PFSK-1 (cell line): Measurements from ENCODE around the gene SEMA3F.

Experiments used
- FOXP2 ChIP-seq: optimal IDR thresholded peaks from 2 replicates; pipeline ENCODE3; 2011; ENCODE audit warnings: borderline replicate concordance, control low read depth, inconsistent platforms; ENCODE audit not compliant: insufficient read depth; ENCODE audit errors: extremely low read length, extremely low read depth
- POLR2AphosphoS5 ChIP-seq: IDR thresholded peaks from 2 replicates; pipeline ENCODE4 v1.6.1; 2012; ENCODE audit warnings: low read depth, mild to moderate bottlenecking, control low read depth, low read length, moderate library complexity
- SIN3A ChIP-seq: IDR thresholded peaks from 2 replicates; pipeline ENCODE4 v1.6.1; 2012; ENCODE audit warnings: mild to moderate bottlenecking, low read length, moderate library complexity, borderline replicate concordance; ENCODE audit not compliant: insufficient read depth
- TAF1 ChIP-seq: IDR thresholded peaks from 2 replicates; pipeline ENCODE4 v1.6.1; 2012; ENCODE audit warnings: low read length, control low read depth, borderline replicate concordance; ENCODE audit not compliant: insufficient read depth
- TF ChIP-seq, protein P1 (sequence below), 2 experiments: IDR thresholded peaks; 2 replicates each; pipeline versions ENCODE4 v1.6.1 to v1.8.0; 2011 to 2012; ENCODE audit warnings: low read depth in 2 of 2, low read length in 2 of 2, control low read depth in 1 of 2, inconsistent platforms in 1 of 2, mild to moderate bottlenecking in 1 of 2, moderate library complexity in 1 of 2; ENCODE audit not compliant: insufficient read depth in 1 of 2

SEMA3F gene

DNA sequence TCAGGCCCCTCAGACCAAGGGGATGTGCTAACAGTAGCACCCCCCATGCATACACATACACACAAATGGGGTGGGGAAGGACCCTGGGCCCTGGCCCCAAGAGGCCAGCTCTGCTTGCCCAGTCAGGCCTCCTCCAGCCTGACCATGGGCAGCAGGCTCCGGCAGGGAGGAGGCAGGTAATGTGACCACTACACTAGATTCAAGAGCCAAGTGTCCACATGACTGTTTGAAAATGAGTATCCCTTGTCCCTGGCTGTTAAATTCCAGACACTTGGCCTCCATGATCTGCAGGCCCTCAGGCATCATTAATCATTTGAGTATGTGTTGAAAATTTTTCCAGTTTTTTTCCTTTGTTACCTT lies 67.0 kb downstream of the SEMA3F start:
- TF ChIP-seq POLR2AphosphoS5 (no peak), TAF1 (no peak), FOXP2 (no peak), SIN3A (no peak)
- TF ChIP-seq, protein P1, sequence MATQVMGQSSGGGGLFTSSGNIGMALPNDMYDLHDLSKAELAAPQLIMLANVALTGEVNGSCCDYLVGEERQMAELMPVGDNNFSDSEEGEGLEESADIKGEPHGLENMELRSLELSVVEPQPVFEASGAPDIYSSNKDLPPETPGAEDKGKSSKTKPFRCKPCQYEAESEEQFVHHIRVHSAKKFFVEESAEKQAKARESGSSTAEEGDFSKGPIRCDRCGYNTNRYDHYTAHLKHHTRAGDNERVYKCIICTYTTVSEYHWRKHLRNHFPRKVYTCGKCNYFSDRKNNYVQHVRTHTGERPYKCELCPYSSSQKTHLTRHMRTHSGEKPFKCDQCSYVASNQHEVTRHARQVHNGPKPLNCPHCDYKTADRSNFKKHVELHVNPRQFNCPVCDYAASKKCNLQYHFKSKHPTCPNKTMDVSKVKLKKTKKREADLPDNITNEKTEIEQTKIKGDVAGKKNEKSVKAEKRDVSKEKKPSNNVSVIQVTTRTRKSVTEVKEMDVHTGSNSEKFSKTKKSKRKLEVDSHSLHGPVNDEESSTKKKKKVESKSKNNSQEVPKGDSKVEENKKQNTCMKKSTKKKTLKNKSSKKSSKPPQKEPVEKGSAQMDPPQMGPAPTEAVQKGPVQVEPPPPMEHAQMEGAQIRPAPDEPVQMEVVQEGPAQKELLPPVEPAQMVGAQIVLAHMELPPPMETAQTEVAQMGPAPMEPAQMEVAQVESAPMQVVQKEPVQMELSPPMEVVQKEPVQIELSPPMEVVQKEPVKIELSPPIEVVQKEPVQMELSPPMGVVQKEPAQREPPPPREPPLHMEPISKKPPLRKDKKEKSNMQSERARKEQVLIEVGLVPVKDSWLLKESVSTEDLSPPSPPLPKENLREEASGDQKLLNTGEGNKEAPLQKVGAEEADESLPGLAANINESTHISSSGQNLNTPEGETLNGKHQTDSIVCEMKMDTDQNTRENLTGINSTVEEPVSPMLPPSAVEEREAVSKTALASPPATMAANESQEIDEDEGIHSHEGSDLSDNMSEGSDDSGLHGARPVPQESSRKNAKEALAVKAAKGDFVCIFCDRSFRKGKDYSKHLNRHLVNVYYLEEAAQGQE (IDR thresholded peaks at IDR 0.05; ENCODE audit: insufficient read depth in 1 of 2, low read depth in 2 of 2, low read length in 2 of 2): no peak

DNA sequence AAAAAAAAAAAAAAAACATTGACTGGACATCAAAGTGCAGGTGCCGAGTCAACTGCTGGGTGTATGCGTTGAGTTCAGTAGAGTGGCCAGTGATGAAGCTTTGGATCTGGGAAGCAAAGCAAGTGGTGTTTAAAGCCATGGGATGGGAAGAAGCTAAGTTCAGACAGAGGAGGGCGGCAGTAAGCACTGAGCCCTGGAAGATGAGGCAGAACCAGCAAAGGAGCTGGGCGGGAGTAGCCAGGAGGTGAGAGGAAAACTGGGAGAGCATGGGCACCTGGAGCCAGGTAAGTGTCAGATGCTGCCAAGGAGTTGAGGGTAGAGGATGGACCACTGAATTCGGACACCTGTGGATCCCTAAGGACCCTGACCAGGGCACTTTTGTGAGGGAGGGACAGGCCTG lies 69.5 kb downstream of the SEMA3F start:
- TF ChIP-seq TAF1 (no peak), SIN3A (no peak), FOXP2 (no peak), POLR2AphosphoS5 (no peak)
- TF ChIP-seq, protein P1 (IDR thresholded peaks at IDR 0.05; ENCODE audit: insufficient read depth in 1 of 2, low read depth in 2 of 2, low read length in 2 of 2): no peak

DNA sequence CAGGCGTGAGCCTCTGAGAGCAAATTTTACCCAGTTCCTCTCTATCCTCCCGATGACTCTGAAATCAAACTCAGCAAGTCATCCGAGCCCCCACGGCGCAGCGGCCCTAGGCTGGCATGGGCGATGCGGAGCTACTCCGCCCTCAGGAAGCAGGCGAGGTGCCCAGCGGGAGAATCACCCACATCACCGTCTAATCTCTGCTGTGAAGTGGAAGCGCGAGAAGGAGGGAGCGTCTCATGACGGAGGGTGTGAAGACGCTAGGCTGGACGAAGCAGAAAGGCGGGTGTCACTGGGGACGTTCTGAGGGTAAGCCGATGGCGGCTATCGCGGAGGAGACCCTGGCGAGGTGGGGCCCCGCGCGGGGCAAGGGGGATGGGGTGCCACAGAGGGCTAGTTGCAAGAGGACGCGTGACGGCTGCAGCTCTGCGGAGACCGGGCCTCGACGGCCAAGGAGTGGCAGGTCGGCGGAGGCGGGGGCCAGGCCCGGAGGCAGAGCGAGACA lies 71.8 kb downstream of the SEMA3F start:
- TF ChIP-seq SIN3A: no peak
- no peak for TF ChIP-seq POLR2AphosphoS5
- TF ChIP-seq, protein P1 (IDR thresholded peaks at IDR 0.05; ENCODE audit: insufficient read depth in 1 of 2, low read depth in 2 of 2, low read length in 2 of 2): no peak
- no peak for TF ChIP-seq FOXP2
- TF ChIP-seq TAF1: no peak

DNA sequence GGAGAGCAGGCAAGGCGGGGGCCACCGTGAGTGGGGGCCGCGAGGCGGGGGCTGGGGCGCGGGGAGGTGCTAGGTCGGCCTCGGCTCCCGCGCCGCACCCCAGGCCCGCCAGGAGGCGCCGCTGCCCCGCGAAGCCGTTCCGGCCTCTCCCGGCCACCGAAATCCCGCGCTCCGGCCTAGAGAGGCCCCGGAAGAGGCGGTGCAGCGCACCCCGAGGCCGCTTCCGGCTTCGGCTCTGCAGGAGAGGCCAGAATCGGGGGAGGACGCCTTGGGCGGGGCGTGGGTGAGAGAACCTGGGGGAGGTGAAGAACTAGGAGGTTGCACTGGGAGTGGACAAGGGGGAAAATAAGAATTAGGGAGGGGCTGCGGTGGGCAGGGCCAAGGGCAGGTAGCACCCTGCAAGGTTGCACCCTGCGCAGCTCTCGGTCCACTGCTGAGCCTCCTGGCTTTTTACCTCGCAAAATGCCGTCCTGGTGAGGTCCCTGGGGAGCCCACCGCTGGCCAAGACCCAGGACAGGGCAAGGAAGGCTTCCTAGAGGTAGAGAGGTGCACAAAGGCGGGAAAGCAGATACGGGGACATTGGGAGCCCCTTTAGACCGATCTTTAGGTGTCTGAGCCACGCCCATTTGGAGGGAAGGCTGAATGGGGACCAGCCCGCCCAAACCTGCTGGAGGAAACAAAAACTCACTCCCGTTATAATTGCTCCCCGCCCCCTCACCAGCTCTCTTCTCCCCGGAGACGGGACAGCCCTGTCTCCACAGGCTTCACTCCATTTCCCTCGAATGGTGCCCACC lies 72.5 kb downstream of the SEMA3F start:
- TF ChIP-seq FOXP2 (peak; percentile 73), TAF1 (no peak), SIN3A (0 out of 2 replicates have a peak, but pooled peaks have one; percentile 57), POLR2AphosphoS5 (peak; percentile 58; the same call in 1 of the 2 replicates)
- TF ChIP-seq, protein P1 (IDR thresholded peaks at IDR 0.05; ENCODE audit: insufficient read depth in 1 of 2, low read depth in 2 of 2, low read length in 2 of 2): no peak
